HG02938 (cell line): ENCODE measurements around the gene ZNF445.
"Not testable (repeated sequence)": the region's sequence is repeated elsewhere in the genome, so short reads cannot be mapped to it uniquely, and the experiment has no call there.

Source experiments
- ATAC-seq: cut with Tn5 transposase; IDR thresholded peaks from one replicate; pipeline ENCODE4 v1.9.1; 2021; ENCODE audit warnings: mild to moderate bottlenecking, moderate library complexity; ENCODE audit not compliant: unreplicated experiment

The ZNF445 gene

GRCh38 chr3:44437800-44438199, 39.7 kb downstream of the ZNF445 start:
- no peak for ATAC-seq

GRCh38 chr3:44436181-44436580, 41.3 kb downstream of the ZNF445 start:
- ATAC-seq, result no peak

- ATAC-seq, result no peak
These were observed 42.5 kb downstream of the ZNF445 start for GRCh38 chr3:44434834-44435510.

DNA sequence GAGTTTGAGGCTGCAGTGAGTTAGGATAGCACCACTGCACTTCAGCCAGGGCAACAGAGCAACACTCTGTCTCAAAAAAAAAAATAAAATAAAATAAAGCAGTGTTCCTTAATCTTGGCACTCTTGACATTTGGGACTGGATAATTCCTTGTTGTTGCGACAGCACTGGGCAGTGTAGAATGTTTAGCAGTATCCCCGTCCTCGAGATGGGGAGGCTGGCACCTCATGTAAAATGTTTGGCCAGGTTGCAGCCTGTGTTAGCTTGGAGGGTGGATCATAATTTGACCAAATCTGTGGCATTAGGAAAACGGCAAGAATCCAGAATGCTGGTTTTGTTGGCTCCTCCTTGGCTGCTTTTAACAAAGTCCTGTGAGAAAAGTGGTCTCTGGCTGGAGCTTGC, 47.0 kb downstream of the ZNF445 start:
- no peak for ATAC-seq

DNA sequence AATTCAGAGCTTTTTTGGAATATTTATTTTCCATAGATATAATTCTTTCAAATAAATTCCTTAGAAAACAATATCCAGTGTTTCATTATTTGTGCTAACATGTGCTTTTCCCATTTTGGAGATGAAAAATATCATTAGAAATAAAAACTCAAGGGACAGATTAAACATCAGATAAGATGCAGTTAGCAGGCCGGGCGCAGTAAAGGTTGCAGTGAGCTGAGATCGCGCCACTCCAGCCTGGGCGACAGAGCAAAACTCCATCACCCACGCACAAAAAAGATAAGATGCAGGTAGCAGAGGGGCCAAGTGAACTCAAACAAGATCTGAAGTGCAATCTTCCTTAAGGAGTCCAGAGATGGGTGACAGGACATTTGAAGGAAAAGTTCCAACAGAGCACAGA, 48.0 kb downstream of the ZNF445 start:
- ATAC-seq, result no peak

DNA sequence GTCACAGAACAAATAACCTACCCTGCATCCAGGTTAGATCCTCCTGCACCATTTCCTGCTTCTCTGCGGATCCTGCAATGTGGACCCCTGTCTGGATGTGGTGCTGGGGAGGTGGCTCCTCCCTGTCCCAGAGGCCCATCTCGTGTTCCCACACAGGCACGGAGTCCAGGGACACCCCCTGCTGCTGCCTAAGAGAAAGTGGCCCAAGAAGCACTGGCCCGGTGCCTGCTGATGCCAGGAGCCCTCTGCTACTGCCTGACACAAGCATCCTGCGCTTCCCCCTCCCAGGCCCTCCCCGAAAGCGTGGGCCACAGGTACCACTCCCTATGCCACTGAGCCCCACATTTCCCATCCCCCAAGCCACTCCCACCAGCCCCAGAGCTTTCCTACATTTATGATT, 48.6 kb downstream of the ZNF445 start:
- no peak for ATAC-seq

GRCh38 chr3:44427683-44428082, 49.8 kb downstream of the ZNF445 start:
- no peak for ATAC-seq

- no peak for ATAC-seq
These were observed 52.7 kb downstream of the ZNF445 start for GRCh38 chr3:44424758-44425157.

GRCh38 chr3:44421280-44421679, 56.2 kb downstream of the ZNF445 start:
- ATAC-seq, result no peak

DNA sequence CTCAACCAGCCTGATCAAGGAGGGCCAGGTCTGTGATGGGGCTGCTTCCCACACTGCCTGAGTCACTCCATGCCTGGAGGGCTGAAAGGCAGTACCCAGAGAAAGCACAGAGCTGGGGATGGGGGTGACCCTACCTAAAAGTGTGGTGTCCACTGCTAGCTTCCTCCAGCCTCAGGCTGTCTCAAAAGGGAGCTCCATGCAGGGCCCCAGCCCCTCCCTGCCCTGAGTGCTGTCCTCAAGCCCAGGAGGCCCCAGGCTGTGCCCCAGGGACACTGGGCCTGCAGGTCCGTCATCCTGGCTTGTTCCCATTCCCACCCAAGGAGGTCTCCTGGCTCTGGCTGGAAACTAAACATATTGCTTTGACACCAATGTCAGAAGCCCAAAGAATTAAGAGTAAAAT, 56.8 kb downstream of the ZNF445 start:
- ATAC-seq, result no peak

- ATAC-seq, result no peak
These were observed 57.4 kb downstream of the ZNF445 start for GRCh38 chr3:44419923-44420650.

GRCh38 chr3:44419116-44419922, 58.2 kb downstream of the ZNF445 start:
- ATAC-seq, result no peak

DNA sequence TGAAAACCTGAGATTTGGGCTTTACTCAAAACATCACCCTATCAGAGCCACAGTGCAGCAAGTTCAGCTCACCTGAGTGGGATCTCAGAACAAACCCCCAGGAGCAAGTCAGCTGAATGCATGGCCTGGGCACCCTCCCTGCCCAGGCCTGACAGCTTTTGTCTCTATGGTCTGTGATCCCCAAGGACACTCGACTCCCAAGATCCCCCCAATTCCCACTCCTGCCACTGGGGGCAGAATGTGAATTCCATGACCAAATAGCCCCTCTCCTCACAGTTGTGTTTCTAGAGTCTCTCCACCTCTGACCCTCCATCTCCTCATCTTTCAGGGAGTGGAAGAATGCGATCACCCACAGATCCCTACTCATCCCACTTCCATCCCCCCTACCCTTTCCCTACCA, 58.9 kb downstream of the ZNF445 start:
- no peak for ATAC-seq

GRCh38 chr3:44418118-44418517, 59.4 kb downstream of the ZNF445 start:
- not testable (repeated sequence) for ATAC-seq

DNA sequence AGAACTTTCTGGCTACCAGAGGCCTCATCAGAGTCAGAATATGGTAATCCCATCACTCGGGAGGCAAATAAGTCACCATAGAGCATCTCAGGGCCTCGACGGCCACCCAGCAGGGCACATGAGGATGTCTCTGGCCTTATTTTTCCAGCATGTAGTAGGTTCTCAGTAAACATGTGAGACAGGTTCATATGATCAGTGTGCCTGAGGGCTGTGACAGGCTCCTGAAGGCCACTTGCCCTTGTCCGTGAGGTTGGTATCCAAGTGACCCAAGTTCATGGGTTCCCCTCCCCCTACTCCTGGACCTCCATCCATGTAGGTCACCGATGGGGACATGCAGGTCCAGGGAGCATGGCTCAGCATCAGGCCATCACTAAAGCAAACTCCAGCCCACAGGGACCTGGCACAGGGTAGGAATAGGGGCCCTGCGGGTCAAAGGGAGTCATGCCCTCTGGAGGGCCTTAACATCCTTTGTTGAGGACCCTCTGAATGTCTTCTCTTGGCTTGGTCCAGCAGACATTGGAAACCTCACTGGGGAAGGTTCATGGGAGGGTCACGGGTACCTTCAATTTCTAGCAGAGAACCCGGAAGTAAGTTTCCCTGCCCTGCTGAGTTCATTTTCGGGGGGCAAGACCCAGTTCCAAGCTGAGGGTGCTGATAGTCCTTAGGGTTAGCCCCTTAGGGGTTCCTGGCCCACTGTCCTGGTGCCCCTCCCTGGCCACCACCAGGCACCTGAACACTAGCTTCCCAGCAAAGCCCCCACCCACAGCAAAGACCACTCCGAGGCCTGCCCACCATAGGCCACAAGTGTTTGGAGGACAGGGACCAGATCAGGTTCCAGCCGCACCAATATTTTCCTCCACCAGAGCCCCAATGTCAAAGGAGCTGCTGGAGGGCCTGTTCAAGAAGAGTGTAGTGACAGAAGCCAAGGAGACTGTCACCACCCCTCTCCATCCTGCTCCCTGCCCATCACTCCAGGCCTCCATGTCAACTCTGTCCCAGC, 61.1 kb downstream of the ZNF445 start:
- no peak for ATAC-seq

- no peak for ATAC-seq
These were observed 62.0 kb downstream of the ZNF445 start for GRCh38 chr3:44415421-44415820.

- ATAC-seq, result no peak
These were observed 62.9 kb downstream of the ZNF445 start for GRCh38 chr3:44414517-44415090.

- no peak for ATAC-seq
These were observed 65.1 kb downstream of the ZNF445 start for GRCh38 chr3:44412365-44412764.

DNA sequence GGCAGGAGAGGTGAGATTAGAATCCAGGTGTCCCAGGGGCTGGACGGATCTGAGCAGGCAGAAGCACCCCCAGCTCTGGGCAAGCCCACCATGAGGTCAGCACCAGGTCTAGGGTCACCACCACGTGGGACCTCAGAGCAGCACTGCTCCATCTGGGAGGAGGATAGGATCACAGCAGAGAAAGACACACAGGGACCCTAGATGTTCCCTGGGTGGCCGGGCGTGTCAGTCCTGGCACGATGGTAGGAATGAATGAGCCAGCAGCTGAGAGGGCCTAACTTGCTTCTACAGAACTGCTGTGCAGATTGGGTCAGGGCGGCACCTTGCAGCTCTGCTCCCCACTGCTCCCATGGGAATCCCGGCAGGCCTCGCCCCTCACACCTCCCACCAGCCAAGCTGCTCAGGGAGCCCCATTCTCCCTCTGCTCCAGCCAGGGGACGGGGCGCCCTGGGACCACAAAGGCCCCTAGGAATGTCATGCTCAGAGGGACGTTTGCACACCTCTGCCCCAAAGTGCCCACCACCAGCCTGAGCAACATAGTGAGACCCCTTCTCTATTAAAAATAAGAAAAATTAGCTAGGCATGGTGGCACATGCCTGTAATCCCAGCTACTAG, 66.3 kb downstream of the ZNF445 start:
- ATAC-seq, result no peak
